HUES64 (cell line): ENCODE data around the gene UGT2B11.
"Not testable (repeated sequence)": the region's sequence is repeated elsewhere in the genome, so short reads cannot be mapped to it uniquely, and the experiment has no call there.

Source experiments
- H3K27ac ChIP-seq: 2 replicates; pipeline ENCODE4 v1.7.0; 2013; ENCODE audit warnings: low read depth, low read length, inconsistent platforms
- H3K27me3 ChIP-seq: 2 replicates; pipeline ENCODE4 v1.6.1; 2013; ENCODE audit warnings: mild to moderate bottlenecking, low read length; ENCODE audit not compliant: insufficient read depth
- H3K36me3 ChIP-seq: 2 replicates; pipeline ENCODE4 v1.6.1; 2013; ENCODE audit warnings: mild to moderate bottlenecking, low read length; ENCODE audit not compliant: insufficient read depth
- H3K4me1 ChIP-seq: 2 replicates; pipeline ENCODE4 v1.6.1; 2013; ENCODE audit warnings: mild to moderate bottlenecking, low read length, moderate library complexity; ENCODE audit not compliant: insufficient read depth
- H3K4me3 ChIP-seq: 2 replicates; pipeline ENCODE4 v1.5.1; 2013; ENCODE audit warnings: mild to moderate bottlenecking, low read length, moderate library complexity
- H3K9ac ChIP-seq: 2 replicates; pipeline ENCODE4 v1.6.1; 2013; ENCODE audit warnings: mild to moderate bottlenecking, low read depth, low read length
- H3K9me3 ChIP-seq: 2 replicates; pipeline ENCODE4 v1.6.1; 2013; ENCODE audit warnings: low read depth, low read length; ENCODE audit not compliant: insufficient read depth
- WGBS: fragments of 150-250, 120-280 bp; methylation state at CpG from one replicate; pipeline ENCODE4 v1.1.7; 2013; ENCODE audit warnings: missing lambda C conversion rate; 5-methylcytosine and 5-hydroxymethylcytosine counted together

UGT2B11 gene

GRCh38 chr4:69167300-69167699, 47.2 kb downstream of the UGT2B11 start:
- no peaks in the 10 kb centered on the region for H3K27me3 ChIP-seq
- no peak overlapping the region for H3K9ac ChIP-seq
- WGBS, result 89% methylated on average over 2 of the region's 2 CpGs

DNA sequence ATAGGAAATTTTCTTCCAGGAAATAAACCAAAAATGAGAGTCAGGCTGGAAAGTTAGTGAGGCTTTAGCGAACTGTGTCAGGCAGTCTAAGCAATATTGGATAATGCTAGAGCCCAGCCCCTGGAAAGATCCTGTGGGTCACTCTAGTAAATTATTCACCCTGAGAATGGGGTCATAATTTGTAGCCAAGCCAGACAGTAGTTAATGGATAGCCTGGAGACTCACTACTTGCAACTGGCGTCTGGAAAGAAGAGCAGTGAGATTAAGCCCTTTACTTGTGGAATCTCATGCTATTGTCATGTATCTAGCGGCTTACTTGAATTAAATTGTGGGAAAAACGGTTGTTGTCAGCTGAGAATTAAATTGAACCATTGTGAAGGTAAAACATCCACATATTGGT, 48.2 kb downstream of the UGT2B11 start:
- H3K9ac ChIP-seq, H3K9me3 ChIP-seq, H3K36me3 ChIP-seq, H3K4me3 ChIP-seq, H3K27me3 ChIP-seq, H3K4me1 ChIP-seq, H3K27ac ChIP-seq: not testable (repeated sequence)
- 73% methylated on average over 4 of the region's 4 CpGs for WGBS

More at GRCh38 chr4:69167300-69167699, 47.2 kb downstream of the UGT2B11 start:
- H3K4me3 ChIP-seq, result no peak overlapping the region
- no peak overlapping the region for H3K27ac ChIP-seq
- 0 out of 2 replicates have a peak, but pooled peaks cover 3% of the 10 kb centered on the region for H3K4me1 ChIP-seq
- H3K9me3 ChIP-seq, result 0 out of 2 replicates have a peak, but pooled peaks cover 5% of the 10 kb centered on the region
- H3K36me3 ChIP-seq, result no peaks in the 10 kb centered on the region

DNA sequence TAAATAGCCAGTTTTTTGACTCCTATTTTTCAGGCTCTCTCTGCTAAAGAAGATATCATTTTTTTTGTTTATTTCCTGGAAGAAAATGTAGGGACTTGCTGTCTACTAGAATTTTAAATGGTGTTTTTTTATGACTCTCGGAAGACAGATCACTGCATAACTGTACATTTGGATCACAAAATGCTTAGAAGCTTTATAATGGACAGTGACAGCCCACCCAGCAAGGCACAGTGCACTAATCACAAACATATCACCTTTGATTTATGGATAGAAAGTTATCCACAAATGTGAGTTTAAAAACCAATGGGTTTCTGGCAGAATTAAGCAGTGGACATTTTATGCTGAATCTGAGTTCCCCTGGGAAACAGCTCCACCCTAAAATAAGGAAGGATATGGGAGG, 48.8 kb downstream of the UGT2B11 start:
- 100% methylated on average over 1 of the region's 1 CpG for WGBS
- H3K9me3 ChIP-seq, H3K27me3 ChIP-seq, H3K9ac ChIP-seq, H3K36me3 ChIP-seq, H3K4me3 ChIP-seq, H3K4me1 ChIP-seq, H3K27ac ChIP-seq: not testable (repeated sequence)

DNA sequence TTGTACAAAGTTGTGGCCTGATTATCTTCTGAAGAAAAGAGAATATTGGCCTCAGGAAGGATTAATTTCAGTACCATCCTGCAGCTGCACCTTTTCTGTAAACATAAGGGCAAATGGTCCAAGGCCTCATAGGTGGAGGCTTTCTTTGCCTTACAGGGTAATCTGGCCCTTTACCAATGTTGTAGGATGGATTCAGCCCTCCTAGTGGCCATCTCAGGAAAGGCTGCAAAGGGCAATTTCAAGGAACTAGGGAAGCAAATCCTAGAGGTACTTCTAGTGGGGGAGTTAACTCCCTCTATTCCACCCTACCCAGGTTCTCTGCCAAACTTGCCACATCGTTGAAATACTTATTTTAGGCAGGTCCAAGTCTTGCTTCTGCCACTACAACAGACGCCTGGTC, 57.6 kb downstream of the UGT2B11 start:
- Histone ChIP-seq H3K27ac (no peak overlapping the region), H3K4me3 (no peak overlapping the region), H3K9me3 (no peaks in the 10 kb centered on the region), H3K36me3 (no peaks in the 10 kb centered on the region), H3K27me3 (no peaks in the 10 kb centered on the region), H3K4me1 (no peaks in the 10 kb centered on the region), H3K9ac (no peak overlapping the region)
- 88% methylated on average over 2 of the region's 2 CpGs for WGBS

- Histone ChIP-seq H3K4me3 (no peak overlapping the region), H3K27me3 (no peaks in the 10 kb centered on the region), H3K9ac (no peak overlapping the region), H3K4me1 (no peaks in the 10 kb centered on the region), H3K27ac (no peak overlapping the region), H3K9me3 (no peaks in the 10 kb centered on the region), H3K36me3 (no peaks in the 10 kb centered on the region)
- WGBS, result 97% methylated on average over 3 of the region's 4 CpGs
Measured at GRCh38 chr4:69154021-69154420, 60.5 kb downstream of the UGT2B11 start.
